AG10803 (cell line): Measurements from ENCODE around the gene SLC13A1.

Source experiments
- DNase-seq: peaks from one replicate; pipeline ENCODE4 v3.0.0; 2010; ENCODE audit warnings: low read depth
- H3K4me3 ChIP-seq: 2 replicates; pipeline ENCODE4 v1.5.1; 2011; ENCODE audit warnings: mild to moderate bottlenecking, low read length, control low read depth
- TF ChIP-seq, protein P1 (sequence below): conservative IDR thresholded peaks from 2 replicates; pipeline ENCODE4 v1.5.1; 2011; ENCODE audit warnings: mild to moderate bottlenecking, low read length, control low read depth, inconsistent platforms

The SLC13A1 gene

GRCh38 chr7:123193235-123193634, 6.5 kb downstream of the SLC13A1 start:
- no peak overlapping the region for H3K4me3 ChIP-seq
- TF ChIP-seq, protein P1, sequence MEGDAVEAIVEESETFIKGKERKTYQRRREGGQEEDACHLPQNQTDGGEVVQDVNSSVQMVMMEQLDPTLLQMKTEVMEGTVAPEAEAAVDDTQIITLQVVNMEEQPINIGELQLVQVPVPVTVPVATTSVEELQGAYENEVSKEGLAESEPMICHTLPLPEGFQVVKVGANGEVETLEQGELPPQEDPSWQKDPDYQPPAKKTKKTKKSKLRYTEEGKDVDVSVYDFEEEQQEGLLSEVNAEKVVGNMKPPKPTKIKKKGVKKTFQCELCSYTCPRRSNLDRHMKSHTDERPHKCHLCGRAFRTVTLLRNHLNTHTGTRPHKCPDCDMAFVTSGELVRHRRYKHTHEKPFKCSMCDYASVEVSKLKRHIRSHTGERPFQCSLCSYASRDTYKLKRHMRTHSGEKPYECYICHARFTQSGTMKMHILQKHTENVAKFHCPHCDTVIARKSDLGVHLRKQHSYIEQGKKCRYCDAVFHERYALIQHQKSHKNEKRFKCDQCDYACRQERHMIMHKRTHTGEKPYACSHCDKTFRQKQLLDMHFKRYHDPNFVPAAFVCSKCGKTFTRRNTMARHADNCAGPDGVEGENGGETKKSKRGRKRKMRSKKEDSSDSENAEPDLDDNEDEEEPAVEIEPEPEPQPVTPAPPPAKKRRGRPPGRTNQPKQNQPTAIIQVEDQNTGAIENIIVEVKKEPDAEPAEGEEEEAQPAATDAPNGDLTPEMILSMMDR = no peak
- no peak for DNase-seq

DNA sequence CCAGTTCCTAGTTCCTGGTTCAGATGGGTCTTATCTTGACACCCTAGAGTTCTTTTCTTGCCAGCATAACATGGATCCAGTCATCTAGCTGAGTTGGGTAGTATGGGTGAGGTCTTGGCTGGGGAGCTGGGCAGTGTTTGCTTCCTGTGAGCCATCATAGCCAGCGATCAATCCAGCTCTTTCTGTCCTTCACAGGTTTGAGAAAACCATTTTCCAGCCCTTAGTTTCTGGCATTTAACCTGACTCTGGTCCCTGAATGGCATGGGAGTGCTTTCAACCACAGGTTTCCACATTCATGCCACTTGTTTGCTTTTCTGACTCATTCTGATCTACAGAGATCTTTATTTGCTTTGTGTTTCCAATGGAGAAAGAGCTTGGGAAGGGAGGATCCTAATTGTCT, 8.6 kb downstream of the SLC13A1 start:
- TF ChIP-seq, protein P1 = no peak

DNA sequence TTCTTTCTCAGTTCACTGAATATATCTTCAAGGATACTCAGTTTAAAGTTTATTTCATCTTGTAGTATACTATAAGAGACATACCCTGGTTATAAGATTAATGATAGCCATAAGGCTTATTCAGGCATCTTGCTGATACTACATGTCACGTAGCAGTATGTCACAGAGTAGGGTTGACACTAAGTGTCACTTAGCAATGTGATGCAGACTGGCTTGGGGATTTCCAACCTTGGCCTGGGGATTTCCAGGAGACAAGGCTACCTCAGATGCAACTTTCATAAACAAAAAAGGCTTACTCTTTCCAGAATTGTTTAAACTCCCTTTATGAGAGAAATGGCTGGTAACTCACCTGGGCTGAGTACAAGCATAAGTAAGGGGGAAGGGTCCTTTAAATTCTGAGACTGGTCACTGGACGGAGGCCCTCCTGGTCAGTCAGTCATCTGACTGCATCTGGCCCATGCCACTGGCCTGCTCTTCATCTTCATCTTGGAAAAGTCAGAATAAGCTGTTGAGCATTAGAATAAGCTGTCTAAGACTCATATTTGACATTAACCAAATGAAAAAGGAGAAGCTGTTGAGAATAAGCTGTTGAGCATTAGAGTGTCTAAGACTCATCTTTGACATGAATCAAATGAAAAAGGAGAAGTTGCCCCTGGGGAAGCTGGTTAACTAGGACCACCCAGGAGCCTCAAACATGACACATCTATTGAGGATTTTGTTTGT, 9.5 kb downstream of the SLC13A1 start:
- DNase-seq = no peak
- TF ChIP-seq, protein P1 = no peak
- no peak overlapping the region for H3K4me3 ChIP-seq

More for the DNA sequence above, 8.6 kb downstream of the SLC13A1 start:
- H3K4me3 ChIP-seq = no peak overlapping the region
- no peak for DNase-seq

GRCh38 chr7:123185756-123186155, 14.0 kb downstream of the SLC13A1 start:
- TF ChIP-seq, protein P1 = no peak
- no peak overlapping the region for H3K4me3 ChIP-seq
- no peak for DNase-seq

GRCh38 chr7:123184271-123184670, 15.5 kb downstream of the SLC13A1 start:
- no peak overlapping the region for H3K4me3 ChIP-seq
- no peak for DNase-seq

GRCh38 chr7:123183431-123183830, 16.3 kb downstream of the SLC13A1 start:
- TF ChIP-seq, protein P1 = no peak
- H3K4me3 ChIP-seq = no peak overlapping the region
- no peak for DNase-seq

More at GRCh38 chr7:123184271-123184670, 15.5 kb downstream of the SLC13A1 start:
- TF ChIP-seq, protein P1 = no peak

DNA sequence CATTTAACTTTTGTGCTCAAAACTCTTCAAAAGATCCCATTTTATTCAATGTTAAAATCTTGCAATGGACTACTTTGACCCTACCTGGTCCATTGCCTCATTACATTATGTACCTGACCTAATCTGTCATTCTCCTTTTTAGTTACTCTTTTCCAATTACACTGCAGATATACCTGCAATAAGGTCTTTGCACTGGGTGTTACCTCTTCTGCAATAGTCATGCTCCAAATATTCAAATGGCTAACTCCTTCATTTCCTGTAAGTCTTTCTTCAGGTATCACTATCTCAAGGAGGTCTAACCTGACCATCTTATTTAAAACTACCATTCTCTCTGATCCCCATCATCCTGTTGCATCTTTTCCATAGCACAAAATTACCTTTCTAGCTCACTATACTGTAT, 22.3 kb downstream of the SLC13A1 start:
- no peak for DNase-seq
- no peak overlapping the region for H3K4me3 ChIP-seq
- TF ChIP-seq, protein P1 = no peak
